A673 (cell line): Measurements from ENCODE around the gene SCNN1A.

Experiments
- EZH2 ChIP-seq: fragments of 200-600 bp; sonication (generic); IDR thresholded peaks from 2 replicates; pipeline ENCODE4 v1.6.1; 2017; ENCODE audit warnings: borderline replicate concordance, low read depth, mild to moderate bottlenecking, mixed read lengths, antibody characterized with exemption, low read length; ENCODE audit not compliant: poor library complexity, severe bottlenecking
- TF ChIP-seq, protein P1 (sequence below): fragments of 300-800, 200-600 bp; sonication (generic); conservative IDR thresholded peaks from 2 replicates; pipeline ENCODE4 v1.5.1; 2017; ENCODE audit warnings: low read depth, mild to moderate bottlenecking, antibody characterized with exemption, low read length, moderate library complexity, mixed read lengths

DNA sequence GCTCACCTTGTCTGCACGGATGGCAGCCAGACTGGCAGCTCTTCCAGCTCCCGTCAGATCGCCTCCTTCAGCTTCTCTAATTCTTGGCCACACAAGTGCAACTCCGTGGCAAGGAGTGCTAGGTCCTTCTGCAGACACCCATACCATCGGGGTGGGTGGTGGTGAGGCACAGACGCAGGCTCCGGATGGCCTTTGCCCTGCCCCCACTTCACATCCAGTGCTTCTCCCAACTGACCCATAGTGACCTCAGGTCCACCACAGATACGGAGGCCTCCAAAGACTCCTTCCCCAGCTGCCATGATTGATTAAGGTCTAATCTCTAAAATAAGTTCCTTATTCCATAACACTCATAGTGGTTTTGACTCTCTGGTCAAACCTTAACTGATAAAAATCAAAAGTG is 49.5 kb upstream of the SCNN1A start:
- TF ChIP-seq, protein P1, sequence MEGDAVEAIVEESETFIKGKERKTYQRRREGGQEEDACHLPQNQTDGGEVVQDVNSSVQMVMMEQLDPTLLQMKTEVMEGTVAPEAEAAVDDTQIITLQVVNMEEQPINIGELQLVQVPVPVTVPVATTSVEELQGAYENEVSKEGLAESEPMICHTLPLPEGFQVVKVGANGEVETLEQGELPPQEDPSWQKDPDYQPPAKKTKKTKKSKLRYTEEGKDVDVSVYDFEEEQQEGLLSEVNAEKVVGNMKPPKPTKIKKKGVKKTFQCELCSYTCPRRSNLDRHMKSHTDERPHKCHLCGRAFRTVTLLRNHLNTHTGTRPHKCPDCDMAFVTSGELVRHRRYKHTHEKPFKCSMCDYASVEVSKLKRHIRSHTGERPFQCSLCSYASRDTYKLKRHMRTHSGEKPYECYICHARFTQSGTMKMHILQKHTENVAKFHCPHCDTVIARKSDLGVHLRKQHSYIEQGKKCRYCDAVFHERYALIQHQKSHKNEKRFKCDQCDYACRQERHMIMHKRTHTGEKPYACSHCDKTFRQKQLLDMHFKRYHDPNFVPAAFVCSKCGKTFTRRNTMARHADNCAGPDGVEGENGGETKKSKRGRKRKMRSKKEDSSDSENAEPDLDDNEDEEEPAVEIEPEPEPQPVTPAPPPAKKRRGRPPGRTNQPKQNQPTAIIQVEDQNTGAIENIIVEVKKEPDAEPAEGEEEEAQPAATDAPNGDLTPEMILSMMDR: no peak
- no peak for TF ChIP-seq EZH2
